ENCODE measurements around the gene ENPP3.

The ENPP3 gene

GRCh38 chr6:131751012-131751715, 114.1 kb downstream of the ENPP3 start (continued):
- TF ChIP-seq ZNF629 (tag by site-specific recombination; IDR thresholded peaks at IDR 0.05) (0 out of 2 replicates have a peak, but pooled peaks have one; percentile 16), ZNF623 (tag by site-specific recombination; IDR thresholded peaks at IDR 0.05) (peak; percentile 70), ZXDB (tag by site-specific recombination; IDR thresholded peaks at IDR 0.05) (peak; percentile 54; the same call in 1 of the 2 replicates), ZNF354C (tag by site-specific recombination; IDR thresholded peaks at IDR 0.05; ENCODE audit: borderline replicate concordance, low read depth) (0 out of 2 replicates have a peak, but pooled peaks have one; percentile 26), ZNF140 (tag by site-specific recombination; IDR thresholded peaks at IDR 0.05) (peak; percentile 81)
- TF ChIP-seq, protein P1, sequence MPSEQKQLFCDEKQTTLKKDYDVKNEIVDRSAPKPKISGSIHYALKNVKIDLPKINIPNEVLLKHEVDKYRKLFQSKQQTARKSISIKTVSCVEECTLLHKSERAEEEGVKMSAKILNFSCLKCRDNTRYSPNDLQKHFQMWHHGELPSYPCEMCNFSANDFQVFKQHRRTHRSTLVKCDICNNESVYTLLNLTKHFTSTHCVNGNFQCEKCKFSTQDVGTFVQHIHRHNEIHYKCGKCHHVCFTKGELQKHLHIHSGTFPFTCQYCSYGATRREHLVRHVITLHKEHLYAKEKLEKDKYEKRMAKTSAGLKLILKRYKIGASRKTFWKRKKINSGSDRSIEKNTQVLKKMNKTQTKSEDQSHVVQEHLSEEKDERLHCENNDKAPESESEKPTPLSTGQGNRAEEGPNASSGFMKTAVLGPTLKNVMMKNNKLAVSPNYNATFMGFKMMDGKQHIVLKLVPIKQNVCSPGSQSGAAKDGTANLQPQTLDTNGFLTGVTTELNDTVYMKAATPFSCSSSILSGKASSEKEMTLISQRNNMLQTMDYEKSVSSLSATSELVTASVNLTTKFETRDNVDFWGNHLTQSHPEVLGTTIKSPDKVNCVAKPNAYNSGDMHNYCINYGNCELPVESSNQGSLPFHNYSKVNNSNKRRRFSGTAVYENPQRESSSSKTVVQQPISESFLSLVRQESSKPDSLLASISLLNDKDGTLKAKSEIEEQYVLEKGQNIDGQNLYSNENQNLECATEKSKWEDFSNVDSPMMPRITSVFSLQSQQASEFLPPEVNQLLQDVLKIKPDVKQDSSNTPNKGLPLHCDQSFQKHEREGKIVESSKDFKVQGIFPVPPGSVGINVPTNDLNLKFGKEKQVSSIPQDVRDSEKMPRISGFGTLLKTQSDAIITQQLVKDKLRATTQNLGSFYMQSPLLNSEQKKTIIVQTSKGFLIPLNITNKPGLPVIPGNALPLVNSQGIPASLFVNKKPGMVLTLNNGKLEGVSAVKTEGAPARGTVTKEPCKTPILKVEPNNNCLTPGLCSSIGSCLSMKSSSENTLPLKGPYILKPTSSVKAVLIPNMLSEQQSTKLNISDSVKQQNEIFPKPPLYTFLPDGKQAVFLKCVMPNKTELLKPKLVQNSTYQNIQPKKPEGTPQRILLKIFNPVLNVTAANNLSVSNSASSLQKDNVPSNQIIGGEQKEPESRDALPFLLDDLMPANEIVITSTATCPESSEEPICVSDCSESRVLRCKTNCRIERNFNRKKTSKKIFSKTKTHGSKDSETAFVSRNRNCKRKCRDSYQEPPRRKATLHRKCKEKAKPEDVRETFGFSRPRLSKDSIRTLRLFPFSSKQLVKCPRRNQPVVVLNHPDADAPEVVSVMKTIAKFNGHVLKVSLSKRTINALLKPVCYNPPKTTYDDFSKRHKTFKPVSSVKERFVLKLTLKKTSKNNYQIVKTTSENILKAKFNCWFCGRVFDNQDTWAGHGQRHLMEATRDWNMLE (tag by site-specific recombination; conservative IDR thresholded peaks at IDR 0.05; ENCODE audit: low read depth) = peak; percentile 90

DNA sequence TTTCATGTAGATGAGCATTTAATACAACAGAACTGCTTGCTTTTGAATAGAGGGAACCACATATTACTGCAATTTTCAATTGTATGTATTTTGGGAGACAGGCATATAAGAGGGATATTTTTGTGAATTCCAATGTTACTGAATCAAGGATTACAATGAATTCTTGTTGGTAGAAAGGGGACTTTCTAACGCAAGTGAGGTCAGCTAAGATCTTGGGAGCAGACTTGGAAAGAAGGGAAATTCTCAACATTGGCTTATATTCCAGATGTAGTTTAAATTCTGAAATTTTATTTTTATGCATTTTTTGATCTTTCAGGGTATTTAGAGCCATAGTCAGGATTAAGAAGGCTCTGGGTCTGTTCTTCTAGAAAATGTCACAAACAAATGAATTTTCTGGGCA, 117.0 kb downstream of the ENPP3 start:
- H3K4me1 ChIP-seq (ENCODE audit: control insufficient read depth, insufficient read depth, low read length) = peaks cover 4% of the 10 kb centered on the region
- ChIA-PET POLR2A (no interaction called here), CTCF (interaction anchor here (0.9 kb wide), 1 partner anchor 59 kb away, joined by 7 read pairs; no protein-coding TSS in a partner anchor)
- no peak overlapping the region for H3K27ac ChIP-seq (ENCODE audit: extremely low read depth, low read depth, low read length)
- H3K36me3 ChIP-seq (ENCODE audit: control insufficient read depth in 2 of 2, insufficient read depth in 1 of 2, low read length in 2 of 2) = no peaks in the 10 kb centered on the region
- no peaks in the 10 kb centered on the region for H3K9me3 ChIP-seq (ENCODE audit: control insufficient read depth, insufficient read depth, low read depth, low read length)
- no peak overlapping the region for H3K4me3 ChIP-seq (ENCODE audit: low read depth, low read length)
- TF ChIP-seq SP7 (tag by site-specific recombination; IDR thresholded peaks at IDR 0.05) (no peak), MYNN (tag by site-specific recombination; IDR thresholded peaks at IDR 0.05; ENCODE audit: borderline replicate concordance) (no peak), ZNF654 (tag by site-specific recombination; IDR thresholded peaks at IDR 0.05; ENCODE audit: low read depth) (no peak), ZNF513 (tag by site-specific recombination; IDR thresholded peaks at IDR 0.05) (no peak), ZNF701 (tag by site-specific recombination; IDR thresholded peaks at IDR 0.05) (no peak), PRDM4 (tag by site-specific recombination; IDR thresholded peaks at IDR 0.05) (no peak), SALL2 (tag by site-specific recombination; IDR thresholded peaks at IDR 0.05; ENCODE audit: borderline replicate concordance) (no peak), SP3 (tag by site-specific recombination; IDR thresholded peaks at IDR 0.05) (no peak), ZNF660 (tag by site-specific recombination; IDR thresholded peaks at IDR 0.05) (no peak), ZNF792 (tag by site-specific recombination; IDR thresholded peaks at IDR 0.05) (no peak), GFI1B (tag by site-specific recombination; IDR thresholded peaks at IDR 0.05) (no peak), ZNF266 (tag by site-specific recombination; IDR thresholded peaks at IDR 0.05; ENCODE audit: low read depth) (no peak), ZNF677 (tag by site-specific recombination; IDR thresholded peaks at IDR 0.05) (no peak), KLF17 (tag by site-specific recombination; IDR thresholded peaks at IDR 0.05) (no peak)
- TF ChIP-seq, protein P2, sequence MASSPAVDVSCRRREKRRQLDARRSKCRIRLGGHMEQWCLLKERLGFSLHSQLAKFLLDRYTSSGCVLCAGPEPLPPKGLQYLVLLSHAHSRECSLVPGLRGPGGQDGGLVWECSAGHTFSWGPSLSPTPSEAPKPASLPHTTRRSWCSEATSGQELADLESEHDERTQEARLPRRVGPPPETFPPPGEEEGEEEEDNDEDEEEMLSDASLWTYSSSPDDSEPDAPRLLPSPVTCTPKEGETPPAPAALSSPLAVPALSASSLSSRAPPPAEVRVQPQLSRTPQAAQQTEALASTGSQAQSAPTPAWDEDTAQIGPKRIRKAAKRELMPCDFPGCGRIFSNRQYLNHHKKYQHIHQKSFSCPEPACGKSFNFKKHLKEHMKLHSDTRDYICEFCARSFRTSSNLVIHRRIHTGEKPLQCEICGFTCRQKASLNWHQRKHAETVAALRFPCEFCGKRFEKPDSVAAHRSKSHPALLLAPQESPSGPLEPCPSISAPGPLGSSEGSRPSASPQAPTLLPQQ (tag by site-specific recombination; IDR thresholded peaks at IDR 0.05) = no peak
- TF ChIP-seq, protein P3, sequence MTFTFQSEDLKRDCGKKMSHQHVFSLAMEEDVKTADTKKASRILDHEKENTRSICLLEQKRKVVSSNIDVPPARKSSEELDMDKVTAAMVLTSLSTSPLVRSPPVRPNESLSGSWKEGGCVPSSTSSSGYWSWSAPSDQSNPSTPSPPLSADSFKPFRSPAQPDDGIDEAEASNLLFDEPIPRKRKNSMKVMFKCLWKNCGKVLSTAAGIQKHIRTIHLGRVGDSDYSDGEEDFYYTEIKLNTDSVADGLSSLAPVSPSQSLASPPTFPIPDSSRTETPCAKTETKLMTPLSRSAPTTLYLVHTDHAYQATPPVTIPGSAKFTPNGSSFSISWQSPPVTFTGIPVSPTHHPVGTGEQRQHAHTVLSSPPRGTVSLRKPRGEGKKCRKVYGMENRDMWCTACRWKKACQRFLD (tag by site-specific recombination; IDR thresholded peaks at IDR 0.05) = no peak
